Ammon's horn (tissue), 1 donor: Measurements from ENCODE around the gene CELA1.
"Not testable (repeated sequence)": the region's sequence is repeated elsewhere in the genome, so short reads cannot be mapped to it uniquely, and the experiment has no call there.

Experiments used
- DNase-seq: peaks from one replicate; pipeline ENCODE4 v3.0.0-alpha.2; 2016; ENCODE audit warnings: low spot score

The CELA1 gene

GRCh38 chr12:51318057-51318806 lies 28.2 kb downstream of the CELA1 start:
- DNase-seq: not testable (repeated sequence)

- DNase-seq: no peak
Measured at GRCh38 chr12:51311389-51311788, 35.1 kb downstream of the CELA1 start.

GRCh38 chr12:51307655-51308593 lies 38.6 kb downstream of the CELA1 start:
- no peak for DNase-seq

GRCh38 chr12:51306507-51306906 lies 40.0 kb downstream of the CELA1 start:
- DNase-seq: no peak

GRCh38 chr12:51300768-51301167 lies 45.7 kb downstream of the CELA1 start:
- not testable (repeated sequence) for DNase-seq

- no peak for DNase-seq
Measured at GRCh38 chr12:51295651-51296050, 50.8 kb downstream of the CELA1 start.

- DNase-seq: not testable (repeated sequence)
Measured at GRCh38 chr12:51294097-51294496, 52.4 kb downstream of the CELA1 start.

- DNase-seq: no peak
Measured at GRCh38 chr12:51293696-51294095, 52.8 kb downstream of the CELA1 start.

- DNase-seq: peak; percentile 64
Measured at GRCh38 chr12:51291603-51292513, 54.6 kb downstream of the CELA1 start.

- no peak for DNase-seq
Measured at GRCh38 chr12:51285843-51286242, 60.6 kb downstream of the CELA1 start.

GRCh38 chr12:51281202-51281924 lies 65.1 kb downstream of the CELA1 start:
- no peak for DNase-seq
